LNCAP (cell line): Measurements from ENCODE around the gene ARHGEF11.
A peak's percentile ranks its signal among the peaks of the same experiment; 100 is the strongest.

Experiments
- CTCF ChIP-seq: fragments of 450-650 bp; IDR thresholded peaks from 2 replicates; pipeline ENCODE4 v1.5.1; 2017; ENCODE audit warnings: mild to moderate bottlenecking

ARHGEF11 gene

GRCh38 chr1:157090196-157090647 lies 44.7 kb upstream of the ARHGEF11 start:
- peak; percentile 98 for TF ChIP-seq CTCF

- no peak for TF ChIP-seq CTCF
These were observed 44.2 kb upstream of the ARHGEF11 start for GRCh38 chr1:157089789-157090188.

GRCh38 chr1:157088607-157089006 lies 43.1 kb upstream of the ARHGEF11 start:
- no peak for TF ChIP-seq CTCF

GRCh38 chr1:157087030-157087429 lies 41.5 kb upstream of the ARHGEF11 start:
- TF ChIP-seq CTCF = no peak

GRCh38 chr1:157086299-157086698 lies 40.8 kb upstream of the ARHGEF11 start:
- TF ChIP-seq CTCF = no peak

- no peak for TF ChIP-seq CTCF
These were observed 39.9 kb upstream of the ARHGEF11 start for GRCh38 chr1:157085421-157085820.

GRCh38 chr1:157084720-157085119 lies 39.2 kb upstream of the ARHGEF11 start:
- TF ChIP-seq CTCF = no peak

GRCh38 chr1:157081707-157082106 lies 36.2 kb upstream of the ARHGEF11 start:
- no peak for TF ChIP-seq CTCF
